B cell (primary cell): ENCODE measurements around the gene PRRT2. TPM values are rescaled to one million over a fixed set of nuclear protein-coding genes. Genes with fewer than 3 reads are reported as not detected.

Experiments used
- ATAC-seq: fragments of 200-7000 bp; cut with Tn5 transposase; one replicate; pipeline ENCODE4 v1.10.0; 2021; ENCODE audit warnings: low read depth, mild to moderate bottlenecking, moderate number of reproducible peaks, moderate library complexity
- CTCF ChIA-PET: fragments of 350-600 bp; sonication (Branson Sonifier 250); formaldehyde crosslinking; loops from one replicate; lab custom pipeline; 2021; ENCODE audit warnings: antibody characterized with exemption, inconsistent platforms; lab: Charles Lee
- POLR2A ChIA-PET: fragments of 350-600 bp; sonication (Branson Sonifier 250); formaldehyde crosslinking; loops from one replicate; lab custom pipeline; 2021; ENCODE audit warnings: antibody characterized with exemption; lab: Charles Lee
- DNase-seq: peaks from one replicate; pipeline ENCODE4 v3.0.0; 2013
- H2AFZ ChIP-seq: 2 replicates; pipeline ENCODE4 v1.6.1; 2012; ENCODE audit warnings: mild to moderate bottlenecking, low read depth, low read length; ENCODE audit not compliant: insufficient read depth, poor library complexity, severe bottlenecking
- H3K27ac ChIP-seq, 2 donors: 1 replicate in 1 of 2; 2 replicates in 1 of 2; pipeline ENCODE4 v1.5.1; 2012 to 2013; ENCODE audit warnings: low read length in 2 of 2, mild to moderate bottlenecking in 2 of 2, moderate library complexity in 1 of 2
- H3K27me3 ChIP-seq, 4 experiments: fragments of 200-600 bp in 1 of 4; sonication (generic) in 1 of 4; replicated peaks in 1 of 4; 1 replicate in 2 of 4; 2 replicates in 2 of 4; pipeline versions ENCODE4 v1.6.1 to v1.7.0; 2013 to 2016; ENCODE audit warnings: low read length in 3 of 4, mild to moderate bottlenecking in 2 of 4, mixed read lengths in 1 of 4, moderate library complexity in 1 of 4; ENCODE audit not compliant: insufficient read depth in 4 of 4, control insufficient read depth in 3 of 4; ENCODE audit errors: control extremely low read depth in 1 of 4
- H3K36me3 ChIP-seq, 2 experiments: replicated peaks in 1 of 2; 1 replicate in 1 of 2; 2 replicates in 1 of 2; pipeline versions ENCODE4 v1.6.1 to v1.7.1; 2013; ENCODE audit warnings: low read length in 1 of 2; ENCODE audit not compliant: insufficient read depth in 2 of 2, control insufficient read depth in 1 of 2; ENCODE audit errors: control extremely low read depth in 1 of 2, extremely low read depth in 1 of 2
- H3K4me1 ChIP-seq, 2 donors: fragments of 200-600 bp in 1 of 2; sonication (generic) in 1 of 2; 1 replicate in 1 of 2; 2 replicates in 1 of 2; pipeline versions ENCODE4 v1.5.1 to v1.6.1; 2013 to 2017; ENCODE audit warnings: low read length in 2 of 2; ENCODE audit not compliant: control insufficient read depth in 2 of 2, insufficient read depth in 2 of 2
- H3K4me2 ChIP-seq: replicated peaks from 2 replicates; pipeline ENCODE3; 2012; ENCODE audit warnings: mild to moderate bottlenecking, low read depth, low read length; ENCODE audit not compliant: poor library complexity, severe bottlenecking
- H3K4me3 ChIP-seq, 5 experiments: fragments of 200-600 bp in 1 of 5; sonication (generic) in 1 of 5; 1 replicate in 3 of 5; 2 replicates in 2 of 5; pipeline versions ENCODE4 v1.5.1 to v1.7.0; 2011 to 2016; ENCODE audit warnings: low read length in 4 of 5, mild to moderate bottlenecking in 4 of 5, low read depth in 2 of 5, control low read depth in 1 of 5, moderate library complexity in 1 of 5; ENCODE audit not compliant: insufficient read depth in 1 of 5; ENCODE audit errors: control extremely low read depth in 1 of 5, extremely low read depth in 1 of 5
- H3K79me2 ChIP-seq: fragments of 200-600 bp; sonication (generic); one replicate; pipeline ENCODE4 v1.6.0; 2016; ENCODE audit warnings: low read length; ENCODE audit not compliant: control insufficient read depth, insufficient read depth
- H3K9ac ChIP-seq: fragments of 200-600 bp; sonication (generic); 2 replicates; pipeline ENCODE4 v1.6.1; 2017; ENCODE audit warnings: mild to moderate bottlenecking, low read length, moderate library complexity
- H3K9me3 ChIP-seq, 3 donors: one replicate each; pipeline versions ENCODE4 v1.6.1 to v1.7.1; 2013; ENCODE audit warnings: low read length in 2 of 3; ENCODE audit not compliant: control insufficient read depth in 2 of 3, insufficient read depth in 1 of 3; ENCODE audit errors: control extremely low read depth in 1 of 3
- H4K20me1 ChIP-seq: 2 replicates; pipeline ENCODE4 v1.6.0; 2012; ENCODE audit warnings: mild to moderate bottlenecking, low read length; ENCODE audit not compliant: insufficient read depth, control insufficient read depth, poor library complexity, severe bottlenecking
- H3K27ac Mint-ChIP-seq: one replicate; pipeline ENCODE4 v1.8.0; 2021; ENCODE audit warnings: mixed read lengths
- H3K27me3 Mint-ChIP-seq: one replicate; pipeline ENCODE4 v1.8.0; 2021; ENCODE audit warnings: mixed read lengths
- H3K4me1 Mint-ChIP-seq: one replicate; pipeline ENCODE4 v1.8.0; 2021; ENCODE audit warnings: mixed read lengths
- H3K4me3 Mint-ChIP-seq: one replicate; pipeline ENCODE4 v1.8.0; 2021; ENCODE audit warnings: mixed read lengths
- H3K9me3 Mint-ChIP-seq: one replicate; pipeline ENCODE4 v1.8.0; 2022; ENCODE audit warnings: mixed read lengths; ENCODE audit not compliant: insufficient read depth
- CTCF ChIP-seq: fragments of 200-600 bp; IDR thresholded peaks from one replicate; pipeline ENCODE4 v1.8.0; 2022; ENCODE audit warnings: antibody characterized with exemption, mild to moderate bottlenecking
- EZH2 ChIP-seq: IDR thresholded peaks from 2 replicates; pipeline ENCODE4 v1.6.1; 2012; ENCODE audit warnings: borderline replicate concordance, low read depth, mild to moderate bottlenecking, moderate library complexity, low read length; ENCODE audit not compliant: insufficient read depth, poor library complexity, severe bottlenecking
- WGBS: methylation state at CpG from one replicate; pipeline ENCODE4 v1.1.5; 2013; ENCODE audit warnings: missing lambda C conversion rate; ENCODE audit not compliant: insufficient coverage; 5-methylcytosine and 5-hydroxymethylcytosine counted together
- intact Hi-C: fragments of 100-400 bp; cut with micrococcal nuclease; formaldehyde crosslinking; loops from one replicate; pipeline ENCODE4 v1.10.0; 2022
- polyA plus RNA-seq: library from polyadenylated mRNA; depleted of rRNA; stranded (reverse); fragments of >200 nt; gene quantifications from 2 replicates; pipeline ENCODE4 v1.2.3, GENCODE V29; 2012
- total RNA-seq, 2 donors: library from RNA; stranded (reverse); fragments of 120-200 nt in 1 of 2; gene quantifications; 1 replicate in 1 of 2; 2 replicates in 1 of 2; pipeline versions ENCODE4 v1.2.3 to v1.2.4, GENCODE V29; 2013 to 2022

PRRT2 gene
- total and polyA plus RNA-seq, 2 donors (not counting 1 experiment from before 2014, with no cell fraction given), result 0.79 to 3.1 TPM

- Histone ChIP-seq H3K36me3 (peaks cover 1 to 56% of the 10 kb centered on the region in 2 experiments), H3K4me2 (no peak overlapping the region), H3K4me1 (no peaks in the 10 kb centered on the region), H3K27me3 (no peaks in the 10 kb centered on the region), H3K27ac (no peak overlapping the region), H3K9me3 (no peaks in the 10 kb centered on the region), H4K20me1 (no peaks in the 10 kb centered on the region), H2AFZ (no peak overlapping the region), H3K4me3 (no peak overlapping the region), H3K9ac (no peak overlapping the region), H3K79me2 (no peaks in the 10 kb centered on the region)
- WGBS, result 95% methylated on average over 20 of the region's 23 CpGs
- Mint-ChIP-seq H3K27ac (no peak overlapping the region), H3K9me3 (no peaks in the 10 kb centered on the region), H3K4me3 (no peak overlapping the region), H3K4me1 (no peaks in the 10 kb centered on the region), H3K27me3 (no peaks in the 10 kb centered on the region)
- POLR2A ChIA-PET, result no interaction called here
- TF ChIP-seq CTCF (no peak), EZH2 (no peak)
- no peak for ATAC-seq
- CTCF ChIA-PET, result interaction anchor here (1.5 kb wide), 1 partner anchor 132 kb away, joined by 3 read pairs; no protein-coding TSS in a partner anchor
- intact Hi-C loops, result no loop called here
- DNase-seq, result no peak
Measured at GRCh38 chr16:29841631-29842030, 29.6 kb downstream of the PRRT2 start.

GRCh38 chr16:29842732-29843346 lies 30.8 kb downstream of the PRRT2 start:
- no peak for TF ChIP-seq CTCF
- no peak for TF ChIP-seq EZH2
- H3K9ac ChIP-seq, result no peak overlapping the region
- no peak overlapping the region for H3K4me3 ChIP-seq
- intact Hi-C loops, result no loop called here
- no peak overlapping the region for H3K27ac Mint-ChIP-seq
- no peaks in the 10 kb centered on the region for H3K79me2 ChIP-seq
- H3K27me3 ChIP-seq, result no peaks in the 10 kb centered on the region
- DNase-seq (no peak), ATAC-seq (no peak)
- no peaks in the 10 kb centered on the region for H3K9me3 ChIP-seq
- no peak overlapping the region for H2AFZ ChIP-seq
- ChIA-PET POLR2A (interaction anchor here (0.7 kb wide), 1 partner anchor 53 kb away, joined by 3 read pairs; no protein-coding TSS in a partner anchor), CTCF (no interaction called here)
- H3K9me3 Mint-ChIP-seq, result no peaks in the 10 kb centered on the region
- H3K36me3 ChIP-seq, result peaks cover 0 to 61% of the 10 kb centered on the region in 2 experiments
- no peaks in the 10 kb centered on the region for H4K20me1 ChIP-seq
- no peak overlapping the region for H3K4me2 ChIP-seq
- WGBS, result 96% methylated on average over 7 of the region's 9 CpGs
- H3K27ac ChIP-seq, result no peak overlapping the region
- H3K27me3 Mint-ChIP-seq, result no peaks in the 10 kb centered on the region
- no peaks in the 10 kb centered on the region for H3K4me1 ChIP-seq
- H3K4me3 Mint-ChIP-seq, result no peak overlapping the region
- no peaks in the 10 kb centered on the region for H3K4me1 Mint-ChIP-seq
